Stimulated activated CD8-positive, alpha-beta memory T cell treated with anti-CD3 and anti-CD28 coated beads, Interleukin-4, amount 100 ng/mL, for 1 hour (primary cell): ENCODE results near the gene CNTN4.
"Not testable (repeated sequence)": the region's sequence is repeated elsewhere in the genome, so short reads cannot be mapped to it uniquely, and the experiment has no call there.

Source experiments
- DNase-seq, 2 donors: peaks; one replicate each; pipeline ENCODE4 v3.0.0-alpha.2; 2020; ENCODE audit warnings: low read depth in 2 of 2, low spot score in 1 of 2

The CNTN4 gene

DNA sequence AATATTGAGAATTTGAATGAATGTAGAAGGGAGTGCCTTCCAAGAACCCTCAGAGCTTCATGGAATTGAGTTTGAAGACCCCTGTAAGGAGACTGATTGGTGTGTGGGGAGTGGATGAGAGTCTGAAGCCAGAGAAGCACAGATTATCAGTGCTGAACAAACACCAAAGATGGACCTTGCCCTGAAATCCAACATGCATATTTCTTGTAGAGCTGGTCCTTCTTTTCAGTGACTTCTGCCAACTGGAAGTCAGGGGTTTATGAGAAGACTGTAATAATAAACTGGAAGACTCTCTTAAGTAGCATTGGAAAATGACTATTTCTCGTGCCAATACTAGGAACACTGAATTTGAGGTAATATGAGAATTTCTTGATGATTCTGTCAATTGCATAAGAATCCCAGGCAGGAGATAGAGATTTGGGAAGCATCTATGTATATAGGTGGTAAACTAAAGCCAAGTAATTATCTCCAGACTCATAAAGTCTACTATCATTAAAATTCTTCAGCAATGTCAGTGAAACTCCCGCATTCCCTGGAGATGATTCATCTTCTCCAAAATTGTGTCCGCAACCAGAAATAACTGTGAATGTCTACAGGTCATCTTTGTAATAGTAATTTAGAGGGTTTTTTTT lies 797.8 kb downstream of the CNTN4 start:
- DNase-seq: no peak

DNA sequence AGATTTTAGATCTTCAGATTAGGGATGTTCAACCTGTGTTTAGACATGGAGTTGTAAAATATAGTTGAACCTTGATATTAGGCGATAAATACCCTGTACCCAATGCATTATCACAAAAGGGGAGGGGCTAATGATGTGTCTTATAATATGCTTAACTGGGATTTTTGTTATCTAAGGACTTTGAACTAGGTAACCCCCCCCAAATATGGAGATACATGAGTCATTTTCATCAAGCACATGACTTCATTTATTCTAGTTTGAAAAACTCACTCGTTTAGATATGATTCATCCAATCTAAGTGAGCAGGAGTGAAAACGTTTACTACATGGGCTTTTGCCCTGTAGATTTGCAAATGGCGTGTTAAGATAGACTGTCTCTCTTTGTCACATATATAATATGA lies 799.2 kb downstream of the CNTN4 start:
- DNase-seq: no peak

DNA sequence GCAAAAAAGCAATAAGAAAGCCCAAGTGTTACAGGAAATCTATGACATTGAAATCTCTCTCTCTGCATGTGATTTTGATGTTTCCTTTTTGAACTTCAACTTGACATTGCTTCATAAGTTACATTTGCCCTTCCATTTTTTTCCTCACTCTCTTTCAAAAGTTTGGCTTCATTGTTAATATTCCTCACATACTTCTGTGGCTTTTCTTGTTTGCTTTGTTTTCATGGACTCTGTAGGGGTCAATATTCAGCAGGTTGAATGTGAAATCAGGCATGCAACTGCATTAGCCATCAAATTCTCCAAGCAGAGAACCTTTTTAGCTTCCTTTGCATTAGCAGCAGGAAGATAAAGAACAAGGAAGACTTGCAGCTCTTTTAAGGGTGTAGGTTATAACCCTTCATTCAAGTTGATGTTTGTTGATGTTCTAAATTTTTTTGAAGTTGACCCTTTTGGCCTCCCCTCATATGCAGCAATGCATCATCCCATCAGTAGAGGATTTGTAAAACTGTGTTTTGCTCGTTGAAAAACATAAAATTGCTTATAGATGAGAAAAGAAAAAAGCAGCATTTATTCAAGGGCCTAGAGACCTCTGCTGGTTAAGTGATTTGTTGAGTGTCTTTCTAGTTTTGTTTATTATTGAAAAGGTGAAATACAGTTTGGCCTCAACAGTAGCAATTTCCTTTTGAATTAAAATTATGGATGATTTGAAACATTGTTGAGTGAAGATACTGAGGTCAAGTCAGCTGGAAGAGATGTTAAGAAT lies 800.1 kb downstream of the CNTN4 start:
- no peak for DNase-seq

DNA sequence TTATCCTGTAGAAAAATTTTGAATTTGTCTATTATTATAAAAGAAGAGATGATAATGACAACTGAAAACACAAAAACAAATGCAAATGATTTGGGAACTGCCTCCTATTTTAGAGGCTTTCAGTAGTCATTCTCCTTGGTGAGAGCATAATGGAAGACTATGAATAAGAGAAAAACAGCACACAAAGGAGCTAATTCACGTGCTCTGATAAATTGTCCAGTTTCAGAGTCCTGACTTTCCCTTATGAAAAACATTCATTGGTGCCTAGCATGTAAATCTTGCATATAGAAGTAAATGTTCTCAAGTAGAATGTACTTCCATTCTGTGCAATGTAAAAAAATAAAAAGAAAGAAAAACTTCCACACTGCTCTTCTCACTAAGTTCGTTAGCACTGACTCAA lies 805.4 kb downstream of the CNTN4 start:
- DNase-seq: no peak

DNA sequence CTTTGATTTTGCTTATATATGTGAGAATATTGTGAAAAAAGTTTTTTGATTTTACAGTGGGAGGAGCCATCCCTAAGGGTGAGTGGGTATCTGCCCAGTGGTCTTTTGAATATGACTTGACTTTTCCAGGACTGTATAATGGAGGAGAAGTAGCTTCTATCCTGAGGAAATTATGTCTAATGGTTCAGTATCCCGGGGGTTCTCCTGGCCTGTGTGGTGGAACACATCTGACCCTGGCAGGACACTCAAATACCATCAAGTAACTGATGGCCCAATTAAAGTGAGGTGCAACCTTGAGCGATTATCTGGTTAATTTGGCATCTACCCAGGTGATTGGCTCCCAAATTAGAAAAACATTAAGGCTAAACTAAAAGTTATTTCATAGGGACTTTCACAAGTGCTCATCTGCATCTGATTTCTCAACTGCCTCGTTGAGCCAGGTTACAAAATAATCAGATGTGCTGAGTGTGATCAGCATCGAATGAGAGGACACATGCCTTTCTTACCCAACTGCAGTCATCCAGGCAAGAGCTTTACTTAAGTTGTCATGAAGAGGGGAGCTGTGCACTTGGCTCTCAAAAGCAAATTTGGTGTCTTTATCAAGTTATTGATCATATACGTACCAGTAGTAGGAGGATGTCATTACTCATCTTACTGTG lies 810.2 kb downstream of the CNTN4 start:
- DNase-seq: no peak

DNA sequence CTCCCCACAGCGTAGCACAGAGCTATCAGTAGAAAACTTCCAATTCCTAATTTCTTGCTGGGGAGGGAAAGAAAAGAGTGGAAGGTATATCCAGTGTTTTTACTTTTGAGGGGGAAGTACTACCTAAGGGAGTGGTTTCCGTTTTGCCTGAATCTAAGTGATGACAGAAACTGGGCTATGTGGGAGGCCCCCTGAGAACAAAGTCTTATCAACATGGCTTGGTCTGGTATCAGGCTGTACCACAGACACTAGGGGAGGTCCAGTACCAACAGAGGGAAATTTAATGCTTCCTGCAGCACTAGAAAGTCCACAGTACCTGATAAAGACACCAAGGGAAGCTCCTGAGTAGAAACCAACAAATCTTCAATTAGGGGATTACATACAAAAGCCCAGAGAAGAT lies 812.3 kb downstream of the CNTN4 start:
- DNase-seq: no peak

DNA sequence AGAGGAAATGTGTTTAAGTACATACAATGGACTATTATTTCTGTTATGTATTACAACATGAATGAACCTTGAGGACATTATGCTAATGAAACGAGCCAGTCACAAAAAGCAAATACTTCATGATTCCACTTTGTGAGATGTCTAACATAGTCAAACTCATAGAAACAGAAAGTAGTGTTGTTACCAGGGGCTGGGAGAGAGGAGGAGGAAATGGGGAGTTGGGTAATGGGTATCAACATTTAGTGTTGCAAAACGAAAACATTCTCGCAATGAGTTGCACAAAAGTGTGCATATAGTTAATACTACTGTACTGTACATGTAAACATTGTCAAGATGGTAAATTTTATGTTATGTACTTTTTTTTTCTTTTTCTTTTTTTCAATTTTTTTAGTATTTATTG lies 817.2 kb downstream of the CNTN4 start:
- DNase-seq: no peak

DNA sequence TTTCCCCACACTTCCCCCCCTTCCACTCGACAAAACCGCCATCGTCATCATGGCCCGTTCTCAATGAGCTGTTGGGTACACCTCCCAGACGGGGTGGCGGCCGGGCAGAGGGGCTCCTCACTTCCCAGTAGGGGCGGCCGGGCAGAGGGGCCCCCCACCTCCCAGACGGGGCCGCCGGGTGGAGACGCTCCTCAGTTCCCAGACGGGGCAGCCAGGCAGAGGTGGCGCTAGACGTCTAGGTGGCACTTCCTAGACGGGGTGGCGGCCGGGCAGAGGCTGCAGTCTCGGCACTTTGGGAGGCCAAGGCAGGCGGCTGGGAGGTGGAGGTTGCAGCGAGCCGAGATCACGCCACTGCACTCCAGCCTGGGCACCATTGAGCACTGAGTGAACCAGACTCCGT lies 818.0 kb downstream of the CNTN4 start:
- DNase-seq: not testable (repeated sequence)

DNA sequence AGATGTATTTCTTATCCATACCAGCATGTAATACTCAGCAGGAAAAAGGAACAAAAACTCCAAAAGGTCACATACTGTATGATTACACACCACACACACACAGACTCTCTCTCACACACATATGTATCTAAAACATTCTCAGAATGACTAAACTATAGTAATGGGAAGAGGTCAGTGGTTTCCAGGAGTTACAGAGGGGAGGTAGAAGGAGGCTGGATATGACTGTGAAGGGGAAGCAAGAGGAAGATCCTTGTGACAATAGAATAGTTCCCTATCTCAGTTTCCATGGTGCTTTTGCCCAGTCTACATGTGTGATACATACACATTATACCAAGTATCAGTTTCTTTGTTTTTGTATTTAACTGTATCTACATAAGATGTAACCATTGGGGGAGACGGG lies 821.4 kb downstream of the CNTN4 start:
- DNase-seq: no peak

DNA sequence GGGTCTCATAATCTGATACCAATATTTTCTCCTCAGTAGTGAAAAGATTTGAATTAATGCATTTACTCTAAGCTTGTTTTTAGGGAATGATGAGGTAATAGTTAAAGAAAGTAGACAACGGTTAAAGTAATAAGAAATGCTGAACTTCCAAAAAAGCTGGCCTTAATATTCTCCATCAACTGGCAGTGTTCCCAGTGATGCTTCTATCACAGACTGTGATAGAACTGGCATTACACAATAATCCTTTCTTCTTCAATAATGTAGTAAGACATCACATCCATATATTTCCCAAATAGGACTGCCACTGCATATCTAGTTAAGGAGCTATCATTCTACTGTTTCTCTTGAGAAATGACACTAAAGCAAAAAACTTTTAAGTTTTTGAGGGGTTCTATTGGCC lies 822.8 kb downstream of the CNTN4 start:
- no peak for DNase-seq

DNA sequence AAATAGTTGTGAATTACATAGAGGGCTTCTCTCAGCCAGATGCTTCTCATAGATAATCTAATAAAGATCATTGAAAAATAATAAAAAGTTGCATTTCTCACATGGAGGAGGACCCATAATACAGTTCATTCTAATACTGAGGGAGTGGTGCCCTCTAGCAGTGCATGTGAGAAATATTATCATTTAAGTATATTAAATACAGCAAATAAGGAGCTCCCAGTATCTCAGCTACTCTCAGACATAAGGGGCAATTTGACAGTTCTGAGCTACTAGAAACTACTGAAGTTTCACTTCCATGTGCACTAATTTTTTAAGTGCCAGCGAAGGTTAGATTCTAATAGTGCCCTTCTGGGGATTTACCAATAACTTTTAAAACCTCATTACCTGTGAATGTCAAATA lies 823.2 kb downstream of the CNTN4 start:
- DNase-seq: no peak

DNA sequence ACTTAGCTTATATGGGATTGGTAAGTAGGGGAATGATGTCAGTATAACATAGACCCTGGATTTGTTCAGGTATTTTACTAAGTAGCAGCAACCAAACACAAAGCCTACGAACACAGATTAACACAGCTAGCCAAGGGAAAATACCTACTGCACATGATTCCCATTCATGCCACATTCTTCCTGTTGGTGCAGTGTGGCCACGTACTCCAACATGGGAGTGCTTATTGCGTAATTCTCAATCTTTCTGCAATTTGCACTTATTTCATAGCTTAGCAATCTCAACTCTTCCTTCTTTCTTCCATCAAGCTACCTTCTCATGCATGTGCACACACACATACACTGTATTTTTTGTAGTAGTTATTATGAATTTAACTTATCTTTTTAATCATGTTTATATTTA lies 824.7 kb downstream of the CNTN4 start:
- DNase-seq: no peak

DNA sequence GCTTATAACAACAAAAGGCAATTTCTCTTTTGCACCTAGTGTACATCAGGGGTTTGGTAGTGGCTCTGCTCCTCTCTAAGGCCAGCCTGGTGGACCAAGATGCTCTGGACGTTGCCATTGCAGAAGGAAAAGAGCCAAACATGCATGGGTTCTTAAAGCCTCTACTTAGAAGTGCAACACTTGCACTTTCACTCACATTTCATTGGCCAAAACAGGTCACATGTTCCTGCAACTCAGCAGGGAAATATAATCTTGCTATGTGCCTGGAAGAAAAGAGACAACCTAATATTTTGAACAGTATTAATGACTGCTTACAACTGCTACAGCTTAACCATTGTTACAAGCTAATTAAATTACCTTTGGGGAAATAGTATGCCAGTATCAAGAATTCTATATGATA lies 828.6 kb downstream of the CNTN4 start:
- no peak for DNase-seq

DNA sequence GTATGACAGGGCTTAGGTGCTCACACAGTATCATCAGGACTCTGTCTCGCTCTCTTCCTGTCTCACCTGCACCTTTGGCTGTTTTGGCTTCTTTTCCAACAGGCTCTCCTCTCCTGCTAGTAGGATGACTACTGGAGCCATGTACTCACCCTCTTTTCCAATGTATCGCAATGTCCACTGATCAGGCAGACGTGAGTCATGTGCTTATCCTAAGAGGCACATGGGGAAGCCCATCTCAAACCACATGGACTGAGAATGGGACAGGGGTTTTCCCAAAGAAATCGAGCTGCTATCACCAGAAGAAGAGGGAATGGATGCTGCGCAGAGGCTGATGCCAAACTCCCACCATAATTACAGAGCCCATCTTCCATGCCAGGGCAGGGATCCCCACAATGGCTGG lies 830.9 kb downstream of the CNTN4 start:
- no peak for DNase-seq

DNA sequence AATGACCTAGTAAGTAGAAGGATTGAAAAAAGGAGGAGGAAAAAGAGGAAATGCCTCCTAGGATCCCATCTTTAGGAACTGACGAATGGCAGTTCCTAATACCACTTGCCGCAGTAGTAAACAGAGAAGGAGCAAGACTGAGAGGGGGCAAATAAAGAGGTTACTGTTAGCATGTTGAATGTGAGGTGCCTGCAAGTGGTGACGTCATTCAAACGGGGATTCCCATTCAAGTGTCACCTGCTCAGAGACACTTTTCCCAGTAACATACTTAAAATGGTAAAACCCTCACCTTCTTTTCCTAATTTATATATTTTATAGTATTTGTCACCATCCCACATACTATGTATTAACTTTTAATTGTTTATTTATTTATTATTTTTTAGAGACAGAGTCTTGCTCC lies 832.6 kb downstream of the CNTN4 start:
- DNase-seq: no peak

DNA sequence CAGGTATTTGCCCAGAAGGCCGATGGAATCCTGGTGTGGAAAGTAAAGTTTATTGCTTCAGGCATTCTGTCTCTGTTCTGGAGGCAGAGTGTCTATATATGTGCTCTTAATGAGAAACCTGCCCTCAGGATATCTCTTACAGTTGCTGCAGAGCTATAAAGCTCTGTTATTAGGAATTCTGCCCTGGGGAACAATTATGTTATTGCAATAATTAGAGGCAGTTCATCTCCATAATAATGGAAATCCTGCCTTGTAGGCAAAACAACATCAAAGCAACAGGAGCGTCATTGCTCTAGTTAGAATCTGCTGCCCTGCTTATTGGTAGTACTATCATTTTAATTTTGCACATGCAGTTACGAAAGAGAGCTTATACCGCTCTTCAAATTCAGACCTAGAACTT lies 835.9 kb downstream of the CNTN4 start:
- DNase-seq: no peak

DNA sequence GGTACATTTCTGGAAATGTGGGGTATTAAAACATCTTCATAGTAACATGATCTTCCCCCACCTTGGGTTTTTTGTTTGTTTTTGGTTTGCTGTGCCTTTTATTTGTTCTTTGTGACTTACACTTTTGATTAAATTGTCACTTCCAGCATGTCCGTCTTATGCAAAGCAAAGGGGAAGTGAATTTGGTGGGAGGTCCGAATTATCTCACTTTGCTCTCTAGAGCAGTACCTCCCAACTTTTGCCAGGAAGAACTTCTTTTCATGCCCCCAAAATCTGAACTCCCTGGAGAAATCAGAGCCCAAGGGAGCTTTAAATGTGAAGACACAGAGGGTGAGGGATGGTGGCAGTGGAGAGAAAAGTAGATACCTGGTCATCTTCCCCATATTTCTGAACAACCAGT lies 838.4 kb downstream of the CNTN4 start:
- no peak for DNase-seq

DNA sequence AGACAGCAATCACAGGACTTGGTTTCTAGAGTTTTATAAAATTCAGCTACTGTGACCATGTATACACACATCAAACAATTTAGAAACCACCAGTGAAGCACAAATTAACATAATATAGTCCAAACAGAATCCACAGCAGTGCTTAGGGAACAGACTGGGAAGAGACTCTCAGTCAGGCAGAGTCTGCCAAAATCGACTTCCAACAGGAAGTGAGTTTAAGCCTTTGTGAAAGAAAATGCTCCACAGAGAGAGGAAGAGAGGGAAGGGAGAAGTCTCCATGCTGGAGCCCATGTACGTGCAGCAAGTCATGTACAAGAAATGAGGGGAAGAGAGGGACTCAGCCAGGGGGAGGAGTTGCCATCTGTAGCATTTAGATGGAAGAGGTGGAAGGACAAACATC lies 838.9 kb downstream of the CNTN4 start:
- no peak for DNase-seq

DNA sequence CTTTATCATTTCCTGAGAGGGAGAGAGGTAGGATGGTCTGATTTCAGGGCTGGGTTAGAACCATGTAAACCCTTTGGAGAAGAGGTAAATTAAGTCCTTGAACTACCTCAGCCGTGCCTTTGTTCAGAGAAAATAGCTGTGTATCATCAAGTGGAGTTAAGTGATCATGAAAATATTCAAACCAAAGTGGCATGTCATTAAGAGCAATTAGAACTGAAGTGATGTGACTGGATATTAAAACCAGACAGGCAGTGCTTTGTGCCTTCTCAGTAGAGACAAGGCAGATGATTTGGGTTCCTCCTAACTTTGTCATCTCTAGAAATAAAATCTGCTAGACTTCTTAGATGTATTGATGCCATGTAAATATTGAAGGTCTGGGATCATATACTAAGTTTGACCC lies 840.0 kb downstream of the CNTN4 start:
- no peak for DNase-seq

DNA sequence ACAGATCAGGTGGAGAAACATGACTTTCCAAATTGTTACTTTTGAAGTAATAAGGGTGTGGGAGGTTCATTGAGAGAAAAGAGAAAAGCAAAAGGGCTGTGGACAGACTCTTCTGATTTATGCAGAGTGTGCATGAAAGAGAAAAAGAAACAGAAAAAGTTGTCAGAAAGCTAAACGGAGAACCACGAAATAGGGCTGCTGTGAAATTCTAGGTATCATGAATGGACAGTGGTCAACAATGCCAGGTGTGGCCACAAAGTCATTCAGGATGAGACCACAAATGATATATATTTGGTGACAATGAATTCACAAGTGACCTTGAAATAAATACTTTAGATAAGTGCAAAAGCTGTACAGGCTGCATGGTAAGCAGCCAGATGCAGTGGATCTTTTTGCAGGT lies 841.4 kb downstream of the CNTN4 start:
- no peak for DNase-seq

DNA sequence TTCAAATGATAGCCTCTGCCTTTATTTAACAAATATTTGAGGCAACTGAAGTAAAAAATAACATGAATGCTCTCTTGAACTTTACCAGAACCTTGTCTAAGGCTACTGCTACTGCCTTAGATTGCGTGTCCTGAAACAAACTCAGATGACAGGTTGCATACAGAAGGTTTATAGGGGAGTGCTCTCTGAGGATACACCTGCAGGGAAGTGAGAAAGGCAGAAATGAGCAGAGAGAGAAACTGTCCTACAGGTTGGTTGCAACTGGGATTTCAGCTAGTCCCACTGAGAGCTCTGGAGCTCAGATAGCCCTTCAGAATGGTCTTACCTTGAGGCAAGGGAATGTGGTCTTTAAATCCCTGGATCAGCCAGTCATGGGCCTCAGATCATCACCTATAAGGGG lies 846.0 kb downstream of the CNTN4 start:
- DNase-seq: no peak

DNA sequence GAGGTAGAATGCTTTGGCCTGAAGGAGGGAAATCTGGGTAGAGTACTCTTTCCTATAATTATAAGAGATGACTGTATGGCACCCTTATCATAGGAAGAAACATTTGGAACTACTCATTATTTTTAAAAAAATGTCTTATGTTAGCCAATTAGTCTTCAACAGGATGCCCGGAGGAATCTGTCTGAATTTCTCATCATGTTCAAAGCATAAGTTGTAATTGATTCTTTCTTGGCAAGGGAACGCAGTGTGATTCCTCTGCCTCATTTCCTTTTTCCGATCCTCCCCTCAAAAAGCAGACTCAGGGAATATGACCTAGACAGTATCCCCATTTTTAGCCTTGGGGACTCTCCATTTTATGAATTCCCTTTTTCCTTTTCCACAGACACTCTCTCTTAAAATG lies 846.5 kb downstream of the CNTN4 start:
- DNase-seq: no peak

DNA sequence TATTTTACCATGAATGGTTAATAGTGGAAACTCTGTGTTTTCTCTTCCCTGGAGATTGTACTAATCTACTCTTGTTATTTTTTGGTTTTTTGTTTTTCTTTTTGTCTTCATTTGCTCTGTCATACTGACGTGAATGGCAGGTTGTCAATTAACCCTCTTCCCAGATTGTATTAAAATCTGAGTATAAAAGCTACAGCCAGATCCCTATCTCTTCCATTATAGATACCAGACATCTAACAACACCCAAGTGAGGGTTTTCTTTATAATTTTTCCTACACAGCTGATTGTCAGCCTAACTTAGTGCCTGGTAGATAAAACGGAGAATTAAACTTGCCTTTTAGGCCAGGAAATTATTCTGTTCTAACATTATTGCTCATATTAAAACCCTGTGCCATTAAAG lies 848.9 kb downstream of the CNTN4 start:
- DNase-seq: no peak
